GM13977 (cell line): ENCODE measurements around the gene P2RX4.
"Not testable (repeated sequence)": the region's sequence is repeated elsewhere in the genome, so short reads cannot be mapped to it uniquely, and the experiment has no call there.

Experiments
- DNase-seq: peaks from one replicate; pipeline ENCODE4 v3.0.0; 2012; ENCODE audit warnings: low spot score
- CTCF ChIP-seq: IDR thresholded peaks from 2 replicates; pipeline ENCODE4 v1.5.1; 2012; ENCODE audit warnings: mild to moderate bottlenecking, control low read depth; ENCODE audit not compliant: insufficient read depth; ENCODE audit errors: extremely low read depth, missing control alignments
- in situ Hi-C: fragments of 300-500 bp; cut with MboI; formaldehyde crosslinking; loops from one replicate; pipeline ENCODE4 v1.12.0; 2022; ENCODE audit warnings: low sequenced_read_pairs, low pct_unique_long_range_greater_than_20kb, mixed read lengths, inconsistent platforms; ENCODE audit not compliant: unreplicated experiment

The P2RX4 gene

GRCh38 chr12:121196902-121197301 lies 13.0 kb upstream of the P2RX4 start:
- DNase-seq: no peak
- in situ Hi-C loops: no loop called here
- TF ChIP-seq CTCF: no peak

GRCh38 chr12:121198949-121199348 lies 11.0 kb upstream of the P2RX4 start:
- no peak for TF ChIP-seq CTCF
- in situ Hi-C loops: no loop called here
- no peak for DNase-seq

- DNase-seq, in situ Hi-C loops: not testable (repeated sequence)
These were observed 8.8 kb upstream of the P2RX4 start for GRCh38 chr12:121201140-121201539.

- DNase-seq: no peak
- in situ Hi-C loops: no loop called here
- no peak for TF ChIP-seq CTCF
These were observed 7.2 kb upstream of the P2RX4 start for GRCh38 chr12:121202407-121203355.

GRCh38 chr12:121203482-121203881 lies 6.4 kb upstream of the P2RX4 start:
- no peak for TF ChIP-seq CTCF
- no peak for DNase-seq
- in situ Hi-C loops: no loop called here

GRCh38 chr12:121205491-121205890 lies 4.4 kb upstream of the P2RX4 start:
- no peak for DNase-seq
- no peak for TF ChIP-seq CTCF
- in situ Hi-C loops: no loop called here

GRCh38 chr12:121208571-121208970 lies 1.4 kb upstream of the P2RX4 start:
- DNase-seq, in situ Hi-C loops: not testable (repeated sequence)
